UCSD-AML1 (cell line): ENCODE data around the gene FAM181B.

Source experiments
- DNase-seq: peaks from one replicate; lab custom pipeline; 2025; ENCODE audit not compliant: unreplicated experiment; lab: John Stamatoyannopoulos, UW

The FAM181B gene

GRCh38 chr11:82686211-82686610 lies 47.5 kb downstream of the FAM181B start:
- DNase-seq = no peak

GRCh38 chr11:82683029-82683428 lies 50.6 kb downstream of the FAM181B start:
- no peak for DNase-seq

GRCh38 chr11:82682003-82682751 lies 51.5 kb downstream of the FAM181B start:
- DNase-seq = no peak

GRCh38 chr11:82680252-82680651 lies 53.4 kb downstream of the FAM181B start:
- DNase-seq = no peak
